A673 (cell line): ENCODE measurements around the gene CACNG3. TPM values are rescaled to one million over a fixed set of nuclear protein-coding genes. Genes with fewer than 3 reads are reported as not detected.

Experiments used
- BruUV-seq: library from RNA; stranded (reverse); fragments of 400-500 nt; replicated peaks from 2 replicates; lab custom pipeline; 2021; lab: Mats Ljungman, UMichigan
- CTCF ChIA-PET: fragments of 300-600 bp; sonication (Branson Sonifier 250); formaldehyde crosslinking; loops from one replicate; lab custom pipeline; 2022; ENCODE audit warnings: antibody characterized with exemption; lab: Charles Lee
- POLR2A ChIA-PET: fragments of 300-600 bp; sonication (Branson Sonifier 250); formaldehyde crosslinking; loops from one replicate; lab custom pipeline; 2022; ENCODE audit warnings: antibody characterized with exemption; ENCODE audit not compliant: low non-redundant PET; lab: Charles Lee
- DNase-seq: peaks from one replicate; pipeline ENCODE4 v3.0.0-alpha.2; 2015; ENCODE audit warnings: low spot score
- H3K27ac ChIP-seq: fragments of 200-600 bp; sonication (generic); 2 replicates; pipeline ENCODE4 v1.5.1; 2016; ENCODE audit warnings: mixed run types, low read depth, mild to moderate bottlenecking, mixed read lengths, antibody characterized with exemption, low read length; ENCODE audit not compliant: poor library complexity, severe bottlenecking
- H3K27me3 ChIP-seq: fragments of 200-600 bp; sonication (generic); replicated peaks from 2 replicates; pipeline ENCODE4 v1.6.1; 2017; ENCODE audit warnings: mixed run types, low read depth, mild to moderate bottlenecking, mixed read lengths, antibody characterized with exemption, low read length; ENCODE audit not compliant: insufficient read depth, poor library complexity
- H3K36me3 ChIP-seq: fragments of 200-600 bp; sonication (generic); 2 replicates; pipeline ENCODE4 v1.6.1; 2016; ENCODE audit warnings: mixed run types, mild to moderate bottlenecking, mixed read lengths, antibody characterized with exemption, low read length; ENCODE audit not compliant: insufficient read depth, poor library complexity, severe bottlenecking
- H3K4me1 ChIP-seq: fragments of 200-600 bp; sonication (generic); 2 replicates; pipeline ENCODE4 v1.6.1; 2017; ENCODE audit warnings: mixed run types, mild to moderate bottlenecking, mixed read lengths, antibody characterized with exemption, low read length; ENCODE audit not compliant: insufficient read depth, poor library complexity, severe bottlenecking
- H3K4me3 ChIP-seq: fragments of 200-600 bp; sonication (generic); 2 replicates; pipeline ENCODE4 v1.5.1; 2016; ENCODE audit warnings: low read depth, mixed run types, mild to moderate bottlenecking, mixed read lengths, low read length; ENCODE audit not compliant: poor library complexity, severe bottlenecking
- H3K9me3 ChIP-seq: fragments of 200-600 bp; sonication (generic); 2 replicates; pipeline ENCODE4 v1.6.1; 2016; ENCODE audit warnings: mixed run types, low read depth, mild to moderate bottlenecking, mixed read lengths, antibody characterized with exemption, low read length; ENCODE audit not compliant: poor library complexity, severe bottlenecking
- EZH2 ChIP-seq: fragments of 200-600 bp; sonication (generic); IDR thresholded peaks from 2 replicates; pipeline ENCODE4 v1.6.1; 2017; ENCODE audit warnings: borderline replicate concordance, low read depth, mild to moderate bottlenecking, mixed read lengths, antibody characterized with exemption, low read length; ENCODE audit not compliant: poor library complexity, severe bottlenecking
- intact Hi-C: fragments of 100-400 bp; cut with micrococcal nuclease; formaldehyde crosslinking; loops from one replicate; pipeline ENCODE4 v1.10.0; 2022; ENCODE audit not compliant: unreplicated experiment
- total RNA-seq: library from RNA; stranded (reverse); gene quantifications from 2 replicates; pipeline ENCODE4 v1.2.3, GENCODE V29; 2021
- TF ChIP-seq, protein P1 (sequence below): fragments of 300-800, 200-600 bp; sonication (generic); conservative IDR thresholded peaks from 2 replicates; pipeline ENCODE4 v1.5.1; 2017; ENCODE audit warnings: low read depth, mild to moderate bottlenecking, antibody characterized with exemption, low read length, moderate library complexity, mixed read lengths

CACNG3 gene
- total RNA-seq, 1 experiment from 2014 or later = 3.6 TPM

GRCh38 chr16:24367186-24367710 lies 111.1 kb downstream of the CACNG3 start:
- POLR2A ChIA-PET = no interaction called here
- intact Hi-C loops = no loop called here

GRCh38 chr16:24372824-24373223 lies 116.7 kb downstream of the CACNG3 start:
- H3K27ac ChIP-seq = no peak overlapping the region
- ChIA-PET POLR2A (no interaction called here), CTCF (no interaction called here)
- TF ChIP-seq EZH2 = no peak
- TF ChIP-seq, protein P1, sequence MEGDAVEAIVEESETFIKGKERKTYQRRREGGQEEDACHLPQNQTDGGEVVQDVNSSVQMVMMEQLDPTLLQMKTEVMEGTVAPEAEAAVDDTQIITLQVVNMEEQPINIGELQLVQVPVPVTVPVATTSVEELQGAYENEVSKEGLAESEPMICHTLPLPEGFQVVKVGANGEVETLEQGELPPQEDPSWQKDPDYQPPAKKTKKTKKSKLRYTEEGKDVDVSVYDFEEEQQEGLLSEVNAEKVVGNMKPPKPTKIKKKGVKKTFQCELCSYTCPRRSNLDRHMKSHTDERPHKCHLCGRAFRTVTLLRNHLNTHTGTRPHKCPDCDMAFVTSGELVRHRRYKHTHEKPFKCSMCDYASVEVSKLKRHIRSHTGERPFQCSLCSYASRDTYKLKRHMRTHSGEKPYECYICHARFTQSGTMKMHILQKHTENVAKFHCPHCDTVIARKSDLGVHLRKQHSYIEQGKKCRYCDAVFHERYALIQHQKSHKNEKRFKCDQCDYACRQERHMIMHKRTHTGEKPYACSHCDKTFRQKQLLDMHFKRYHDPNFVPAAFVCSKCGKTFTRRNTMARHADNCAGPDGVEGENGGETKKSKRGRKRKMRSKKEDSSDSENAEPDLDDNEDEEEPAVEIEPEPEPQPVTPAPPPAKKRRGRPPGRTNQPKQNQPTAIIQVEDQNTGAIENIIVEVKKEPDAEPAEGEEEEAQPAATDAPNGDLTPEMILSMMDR = no peak
- no peak for DNase-seq
- H3K9me3 ChIP-seq = no peaks in the 10 kb centered on the region
- H3K27me3 ChIP-seq = no peaks in the 10 kb centered on the region
- no peak overlapping the region for H3K4me3 ChIP-seq
- intact Hi-C loops = no loop called here
- no peaks in the 10 kb centered on the region for H3K4me1 ChIP-seq
- BruUV-seq = no TSS peak
- no peaks in the 10 kb centered on the region for H3K36me3 ChIP-seq

More at GRCh38 chr16:24367186-24367710, 111.1 kb downstream of the CACNG3 start:
- Histone ChIP-seq H3K4me3 (no peak overlapping the region), H3K36me3 (no peaks in the 10 kb centered on the region), H3K4me1 (no peaks in the 10 kb centered on the region), H3K27me3 (no peaks in the 10 kb centered on the region), H3K27ac (no peak overlapping the region), H3K9me3 (no peaks in the 10 kb centered on the region)
- no peak for TF ChIP-seq EZH2
- TF ChIP-seq, protein P1 = no peak
- CTCF ChIA-PET = no interaction called here
- no TSS peak for BruUV-seq
- peak; percentile 56 for DNase-seq

DNA sequence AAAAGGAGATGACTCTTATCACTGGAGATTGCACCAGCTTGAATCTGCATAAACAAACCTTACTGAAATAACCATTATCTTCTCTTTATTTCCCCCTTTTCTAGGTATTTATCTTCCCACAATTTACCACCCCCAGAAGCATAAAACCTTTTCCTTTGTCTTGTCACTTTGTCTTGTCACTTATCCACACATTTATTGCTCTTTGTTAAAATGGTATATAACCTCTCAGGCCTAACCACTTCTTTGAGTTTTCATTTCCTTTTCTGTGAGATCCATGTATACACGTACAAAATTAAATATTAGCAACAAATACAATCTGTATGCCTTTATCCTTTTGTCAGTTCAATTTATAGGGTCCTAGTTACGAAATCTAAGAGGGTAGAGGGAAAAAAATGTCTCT lies 122.9 kb downstream of the CACNG3 start:
- no peak for TF ChIP-seq EZH2
- TF ChIP-seq, protein P1 = no peak
- ChIA-PET CTCF (no interaction called here), POLR2A (no interaction called here)
- BruUV-seq = no TSS peak
- peaks cover 28% of the 10 kb centered on the region for H3K9me3 ChIP-seq
- no peak for DNase-seq
- H3K4me3 ChIP-seq = no peak overlapping the region
- H3K27ac ChIP-seq = no peak overlapping the region
- no peaks in the 10 kb centered on the region for H3K27me3 ChIP-seq
- intact Hi-C loops = no loop called here
- H3K36me3 ChIP-seq = no peaks in the 10 kb centered on the region
- no peaks in the 10 kb centered on the region for H3K4me1 ChIP-seq
